Astrocyte (in vitro differentiated cells and primary cell): ENCODE data around the gene ASCC3.

Source experiments
- CTCF ChIP-seq: IDR thresholded peaks from 2 replicates; pipeline ENCODE4 v1.5.1; 2011; ENCODE audit warnings: low read depth, mild to moderate bottlenecking, inconsistent platforms, low read length, moderate library complexity; ENCODE audit not compliant: insufficient read depth
- EZH2 ChIP-seq: IDR thresholded peaks from 2 replicates; pipeline ENCODE4 v1.6.1; 2012; ENCODE audit warnings: mild to moderate bottlenecking, low read length, inconsistent platforms; ENCODE audit not compliant: insufficient read depth

- TF ChIP-seq CTCF (peak; percentile 25), EZH2 (no peak)
These were observed 161.0 kb downstream of the ASCC3 start for GRCh38 chr6:100719883-100720682.
